GM23338 (cell line): Measurements from ENCODE around the gene ITIH4. TPM values are rescaled to one million over a fixed set of nuclear protein-coding genes. Genes with fewer than 3 reads are reported as not detected.

Source experiments
- ATAC-seq: fragments of 200-7000 bp; cut with Tn5 transposase; 3 replicates; pipeline ENCODE4 v1.9.1; 2020
- DNase-seq: peaks from one replicate; pipeline ENCODE4 v3.0.0-alpha.2; 2015; ENCODE audit warnings: low spot score
- H2AFZ ChIP-seq: fragments of 200-600 bp; sonication (generic); 2 replicates; pipeline ENCODE4 v1.8.0; 2016; ENCODE audit warnings: antibody characterized with exemption, mild to moderate bottlenecking, moderate library complexity
- H3F3A ChIP-seq: fragments of 200-600 bp; sonication (generic); replicated peaks from 2 replicates; pipeline ENCODE4 v1.8.0; 2017; ENCODE audit warnings: antibody characterized with exemption, mixed run types, low read depth
- H3K27ac ChIP-seq: fragments of 200-600 bp; sonication (generic); 2 replicates; pipeline ENCODE4 v1.6.1; 2016; ENCODE audit warnings: low read depth
- H3K27me3 ChIP-seq: fragments of 200-600 bp; sonication (generic); 2 replicates; pipeline ENCODE4 v1.8.0; 2016; ENCODE audit warnings: mild to moderate bottlenecking, mixed run types, moderate library complexity; ENCODE audit not compliant: insufficient read depth
- H3K36me3 ChIP-seq: fragments of 200-600 bp; sonication (generic); 2 replicates; pipeline ENCODE4 v1.8.0; 2016; ENCODE audit warnings: mild to moderate bottlenecking; ENCODE audit not compliant: insufficient read depth
- H3K4me1 ChIP-seq: fragments of 200-600 bp; sonication (generic); 2 replicates; pipeline ENCODE4 v1.8.0; 2016; ENCODE audit warnings: mild to moderate bottlenecking, moderate library complexity; ENCODE audit not compliant: insufficient read depth
- H3K4me2 ChIP-seq: fragments of 200-600 bp; sonication (generic); 2 replicates; pipeline ENCODE4 v1.7.1; 2017; ENCODE audit warnings: mixed run types
- H3K4me3 ChIP-seq: fragments of 200-600 bp; sonication (generic); 2 replicates; pipeline ENCODE4 v1.6.1; 2016; ENCODE audit warnings: mixed run types
- H3K79me2 ChIP-seq: fragments of 200-600 bp; sonication (generic); replicated peaks from 2 replicates; pipeline ENCODE4 v1.8.0; 2017; ENCODE audit warnings: mild to moderate bottlenecking; ENCODE audit not compliant: insufficient read depth
- H3K9me2 ChIP-seq: fragments of 200-600 bp; sonication (generic); 2 replicates; pipeline ENCODE4 v1.8.0; 2017; ENCODE audit not compliant: insufficient read depth
- H4K20me1 ChIP-seq: fragments of 200-600 bp; sonication (generic); replicated peaks from 2 replicates; pipeline ENCODE4 v1.8.0; 2017; ENCODE audit warnings: mild to moderate bottlenecking; ENCODE audit not compliant: insufficient read depth
- H3K27ac Mint-ChIP-seq: 2 replicates; pipeline ENCODE4 v1.8.0; 2020; ENCODE audit warnings: inconsistent platforms, mild to moderate bottlenecking, moderate library complexity, mixed read lengths
- H3K27me3 Mint-ChIP-seq: 3 replicates; pipeline ENCODE4 v1.8.0; 2022; ENCODE audit warnings: low read depth, mild to moderate bottlenecking, moderate library complexity, mixed read lengths, inconsistent platforms; ENCODE audit not compliant: insufficient read depth, poor library complexity
- H3K36me3 Mint-ChIP-seq: 3 replicates; pipeline ENCODE4 v1.8.0; 2021; ENCODE audit warnings: low read depth, mild to moderate bottlenecking, inconsistent platforms, moderate library complexity, mixed read lengths
- H3K4me1 Mint-ChIP-seq: 3 replicates; pipeline ENCODE4 v1.8.0; 2020; ENCODE audit warnings: mild to moderate bottlenecking, inconsistent platforms, mixed read lengths
- H3K4me3 Mint-ChIP-seq: 3 replicates; pipeline ENCODE4 v1.8.0; 2021; ENCODE audit warnings: moderate library complexity, mild to moderate bottlenecking, inconsistent platforms, mixed read lengths
- H3K9me3 Mint-ChIP-seq: 3 replicates; pipeline ENCODE4 v1.8.0; 2020; ENCODE audit warnings: moderate library complexity, mild to moderate bottlenecking, inconsistent platforms, mixed read lengths
- CREB1 ChIP-seq: fragments of 250-450 bp; sonication (Bioruptor Pico); IDR thresholded peaks from 2 replicates; pipeline ENCODE4 v1.5.0; 2020; ENCODE audit warnings: low read depth, mild to moderate bottlenecking, moderate library complexity
- CTCF ChIP-seq, 2 experiments: fragments of 200-600 bp in 1 of 2; sonication (generic) in 1 of 2; conservative IDR thresholded peaks; 2 replicates each; pipeline versions ENCODE4 v1.5.1 to v1.6.1; 2016 to 2017; ENCODE audit warnings: antibody characterized with exemption in 2 of 2, low read depth in 2 of 2, mild to moderate bottlenecking in 2 of 2, moderate library complexity in 1 of 2
- ETS1 ChIP-seq: IDR thresholded peaks from 2 replicates; pipeline ENCODE4 v1.6.1; 2016; ENCODE audit warnings: antibody characterized with exemption
- EZH2 ChIP-seq: fragments of 200-600 bp; sonication (generic); IDR thresholded peaks from one replicate; pipeline ENCODE4 v1.8.0; 2017; ENCODE audit warnings: antibody characterized with exemption, mild to moderate bottlenecking, low read depth; ENCODE audit not compliant: unreplicated experiment
- EZH2phosphoT487 ChIP-seq: fragments of 200-600 bp; sonication (generic); IDR thresholded peaks from one replicate; pipeline ENCODE4 v1.8.1; 2018; ENCODE audit warnings: antibody characterized with exemption; ENCODE audit not compliant: unreplicated experiment
- JUNB ChIP-seq: IDR thresholded peaks from one replicate; pipeline ENCODE4 v1.6.1; 2016; ENCODE audit warnings: antibody characterized with exemption; ENCODE audit not compliant: unreplicated experiment
- NANOG ChIP-seq: IDR thresholded peaks from 2 replicates; pipeline ENCODE4 v1.6.1; 2016; ENCODE audit warnings: antibody characterized with exemption, borderline replicate concordance
- POLR2AphosphoS5 ChIP-seq: IDR thresholded peaks from 2 replicates; pipeline ENCODE4 v1.6.1; 2016; ENCODE audit warnings: antibody characterized with exemption, low read depth
- STAT1 ChIP-seq: IDR thresholded peaks from one replicate; pipeline ENCODE4 v1.6.1; 2016; ENCODE audit warnings: antibody characterized with exemption; ENCODE audit not compliant: unreplicated experiment
- ZNF114 ChIP-seq: fragments of 250-450 bp; sonication (Bioruptor Pico); IDR thresholded peaks from 2 replicates; pipeline ENCODE4 v1.5.0; 2020; ENCODE audit warnings: mild to moderate bottlenecking, moderate library complexity
- ZNF331 ChIP-seq: fragments of 250-450 bp; sonication (Bioruptor Pico); IDR thresholded peaks from 2 replicates; pipeline ENCODE4 v1.5.0; 2020; ENCODE audit warnings: low read depth, mild to moderate bottlenecking, moderate library complexity
- polyA plus RNA-seq: library from polyadenylated mRNA; unstranded; fragments of >200 nt; fragmentation: Nextera tagmentation; extraction: Ambion mirVana; gene quantifications from 2 replicates; pipeline ENCODE4 v1.2.1, GENCODE V29; 2016
- total RNA-seq: library from RNA; depleted of rRNA; stranded (reverse); fragments of >200 nt; shearing (Covaris generic); gene quantifications from 2 replicates; pipeline ENCODE4 v1.2.3, GENCODE V29; 2014

ITIH4 gene
- total and polyA plus RNA-seq, 2 experiments from 2014 or later: 0.82 to 1.4 TPM

GRCh38 chr3:52872245-52872644 lies 41.8 kb upstream of the ITIH4 start:
- H3K27me3 ChIP-seq: no peaks in the 10 kb centered on the region
- no peaks in the 10 kb centered on the region for H3K36me3 ChIP-seq
- Mint-ChIP-seq H3K4me3 (no peak overlapping the region), H3K27me3 (no peaks in the 10 kb centered on the region), H3K4me1 (peaks cover 30% of the 10 kb centered on the region), H3K9me3 (no peaks in the 10 kb centered on the region), H3K27ac (no peak overlapping the region; the same call in 1 of the 2 replicates), H3K36me3 (no peaks in the 10 kb centered on the region)
- H3K79me2 ChIP-seq: peaks cover 16% of the 10 kb centered on the region
- DNase-seq (no peak), ATAC-seq (no peak)
- no peaks in the 10 kb centered on the region for H3F3A ChIP-seq
- no peak overlapping the region for H2AFZ ChIP-seq
- no peaks in the 10 kb centered on the region for H3K9me2 ChIP-seq
- no peak overlapping the region for H3K4me3 ChIP-seq
- H3K4me1 ChIP-seq: peaks cover 7% of the 10 kb centered on the region
- no peak overlapping the region for H3K4me2 ChIP-seq
- no peak for TF ChIP-seq NANOG
- no peak for TF ChIP-seq JUNB
- TF ChIP-seq ZNF114 (CRISPR knock-in tag): no peak
- no peak for TF ChIP-seq EZH2phosphoT487
- no peak for TF ChIP-seq POLR2AphosphoS5
- H4K20me1 ChIP-seq: no peaks in the 10 kb centered on the region; the same call in 1 of the 2 replicates
- H3K27ac ChIP-seq: no peak overlapping the region

GRCh38 chr3:52871761-52872160 lies 41.3 kb upstream of the ITIH4 start:
- ATAC-seq: no peak
- H3F3A ChIP-seq: no peaks in the 10 kb centered on the region
- H3K4me1 ChIP-seq: peaks cover 7% of the 10 kb centered on the region
- Mint-ChIP-seq H3K4me1 (peaks cover 30% of the 10 kb centered on the region), H3K27ac (no peak overlapping the region; the same call in 1 of the 2 replicates), H3K9me3 (no peaks in the 10 kb centered on the region), H3K4me3 (no peak overlapping the region), H3K36me3 (peaks cover under 1% of the 10 kb centered on the region; the same call in 2 of the 3 replicates), H3K27me3 (no peaks in the 10 kb centered on the region)
- no peak for DNase-seq
- no peaks in the 10 kb centered on the region for H3K9me2 ChIP-seq
- H3K79me2 ChIP-seq: peaks cover 13% of the 10 kb centered on the region
- H3K27me3 ChIP-seq: no peaks in the 10 kb centered on the region
- no peak overlapping the region for H2AFZ ChIP-seq
- no peak overlapping the region for H3K27ac ChIP-seq
- H3K4me3 ChIP-seq: no peak overlapping the region
- H4K20me1 ChIP-seq: no peaks in the 10 kb centered on the region; the same call in 1 of the 2 replicates
- no peak overlapping the region for H3K4me2 ChIP-seq
- no peak for TF ChIP-seq CTCF (conservative IDR thresholded peaks at IDR 0.05; ENCODE audit: low read depth in 2 of 2)
- H3K36me3 ChIP-seq: no peaks in the 10 kb centered on the region

- H4K20me1 ChIP-seq: no peaks in the 10 kb centered on the region; the same call in 1 of the 2 replicates
- no peak for DNase-seq
- peaks cover 1% of the 10 kb centered on the region for H3K4me1 ChIP-seq
- no peaks in the 10 kb centered on the region for H3K9me2 ChIP-seq
- Mint-ChIP-seq H3K9me3 (peaks cover 5% of the 10 kb centered on the region; the same call in 1 of the 3 replicates), H3K27me3 (no peaks in the 10 kb centered on the region), H3K4me1 (peaks cover 22% of the 10 kb centered on the region), H3K27ac (no peak overlapping the region), H3K4me3 (no peak overlapping the region), H3K36me3 (peaks cover 12% of the 10 kb centered on the region)
- peaks cover 5% of the 10 kb centered on the region for H3K79me2 ChIP-seq
- H2AFZ ChIP-seq: no peak overlapping the region
- no peak overlapping the region for H3K4me3 ChIP-seq
- no peak overlapping the region for H3K27ac ChIP-seq
- no peaks in the 10 kb centered on the region for H3F3A ChIP-seq
- no peaks in the 10 kb centered on the region for H3K27me3 ChIP-seq
- H3K36me3 ChIP-seq: no peaks in the 10 kb centered on the region
- H3K4me2 ChIP-seq: no peak overlapping the region
- ATAC-seq: no peak
- TF ChIP-seq EZH2phosphoT487 (no peak), NANOG (no peak), EZH2 (no peak), ETS1 (no peak), JUNB (no peak), STAT1 (no peak), CREB1 (no peak), ZNF331 (CRISPR knock-in tag) (no peak)
These were observed 40.0 kb upstream of the ITIH4 start for GRCh38 chr3:52870471-52870870.
